ENCODE results near the gene FANCI. TPM values are rescaled to one million over a fixed set of nuclear protein-coding genes. Genes with fewer than 3 reads are reported as not detected.

Gene FANCI
- total RNA-seq, 1 experiment from 2014 or later = 112 TPM

- no peaks in the 10 kb centered on the region for H4K20me1 ChIP-seq (ENCODE audit: insufficient read depth)
- H3K36me3 ChIP-seq (ENCODE audit: control insufficient read depth in 1 of 2, insufficient read depth in 2 of 2, low read length in 2 of 2) = no peaks in the 10 kb centered on the region
- no TSS peak for BruUV-seq (replicated peaks)
- H3K9ac ChIP-seq (ENCODE audit: low read length) = no peak overlapping the region
- DNase-seq (ENCODE audit: low read depth, low spot score) (no peak), ATAC-seq (no peak)
- H3K27ac ChIP-seq (ENCODE audit: low read depth, low read length) = no peak overlapping the region
- no peaks in the 10 kb centered on the region for H3K27me3 ChIP-seq (ENCODE audit: insufficient read depth, low read length)
- H3K9me3 ChIP-seq (ENCODE audit: control insufficient read depth in 1 of 2, insufficient read depth in 1 of 2, low read depth in 1 of 2, low read length in 2 of 2) = no peaks in the 10 kb centered on the region
- no peak for TF ChIP-seq CBX3 (IDR thresholded peaks at IDR 0.05; ENCODE audit: low read depth)
- TF ChIP-seq JUND (IDR thresholded peaks at IDR 0.05) = no peak
- no peak for TF ChIP-seq MAX (IDR thresholded peaks at IDR 0.05)
- no peak for TF ChIP-seq FOSL1 (IDR thresholded peaks at IDR 0.05; ENCODE audit: low read depth)
- no peak for TF ChIP-seq RAD21 (IDR thresholded peaks at IDR 0.05; ENCODE audit: low read depth)
- TF ChIP-seq, protein P1, sequence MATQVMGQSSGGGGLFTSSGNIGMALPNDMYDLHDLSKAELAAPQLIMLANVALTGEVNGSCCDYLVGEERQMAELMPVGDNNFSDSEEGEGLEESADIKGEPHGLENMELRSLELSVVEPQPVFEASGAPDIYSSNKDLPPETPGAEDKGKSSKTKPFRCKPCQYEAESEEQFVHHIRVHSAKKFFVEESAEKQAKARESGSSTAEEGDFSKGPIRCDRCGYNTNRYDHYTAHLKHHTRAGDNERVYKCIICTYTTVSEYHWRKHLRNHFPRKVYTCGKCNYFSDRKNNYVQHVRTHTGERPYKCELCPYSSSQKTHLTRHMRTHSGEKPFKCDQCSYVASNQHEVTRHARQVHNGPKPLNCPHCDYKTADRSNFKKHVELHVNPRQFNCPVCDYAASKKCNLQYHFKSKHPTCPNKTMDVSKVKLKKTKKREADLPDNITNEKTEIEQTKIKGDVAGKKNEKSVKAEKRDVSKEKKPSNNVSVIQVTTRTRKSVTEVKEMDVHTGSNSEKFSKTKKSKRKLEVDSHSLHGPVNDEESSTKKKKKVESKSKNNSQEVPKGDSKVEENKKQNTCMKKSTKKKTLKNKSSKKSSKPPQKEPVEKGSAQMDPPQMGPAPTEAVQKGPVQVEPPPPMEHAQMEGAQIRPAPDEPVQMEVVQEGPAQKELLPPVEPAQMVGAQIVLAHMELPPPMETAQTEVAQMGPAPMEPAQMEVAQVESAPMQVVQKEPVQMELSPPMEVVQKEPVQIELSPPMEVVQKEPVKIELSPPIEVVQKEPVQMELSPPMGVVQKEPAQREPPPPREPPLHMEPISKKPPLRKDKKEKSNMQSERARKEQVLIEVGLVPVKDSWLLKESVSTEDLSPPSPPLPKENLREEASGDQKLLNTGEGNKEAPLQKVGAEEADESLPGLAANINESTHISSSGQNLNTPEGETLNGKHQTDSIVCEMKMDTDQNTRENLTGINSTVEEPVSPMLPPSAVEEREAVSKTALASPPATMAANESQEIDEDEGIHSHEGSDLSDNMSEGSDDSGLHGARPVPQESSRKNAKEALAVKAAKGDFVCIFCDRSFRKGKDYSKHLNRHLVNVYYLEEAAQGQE (IDR thresholded peaks at IDR 0.05; ENCODE audit: low read depth) = no peak
- no peak for TF ChIP-seq SP1 (IDR thresholded peaks at IDR 0.05; ENCODE audit: low read depth)
- no peak for TF ChIP-seq ELF1 (IDR thresholded peaks at IDR 0.05; ENCODE audit: borderline replicate concordance, low read depth)
- TF ChIP-seq CEBPB (IDR thresholded peaks at IDR 0.05; ENCODE audit: low read depth) = no peak
- no peak for TF ChIP-seq EGR1 (IDR thresholded peaks at IDR 0.05; ENCODE audit: low read depth)
- no peak for TF ChIP-seq ZFX (IDR thresholded peaks at IDR 0.05)
- no peak for TF ChIP-seq ZNF274 (IDR thresholded peaks at IDR 0.05; ENCODE audit: low read depth, low read length)
- TF ChIP-seq CTCF (IDR thresholded peaks at IDR 0.05 in 2 of 3, conservative IDR thresholded peaks at IDR 0.05 in 1 of 3; ENCODE audit: borderline replicate concordance in 1 of 3, insufficient read depth in 1 of 3, low read depth in 2 of 3, low read length in 2 of 3) = no peak
- TF ChIP-seq TCF7L2 (IDR thresholded peaks at IDR 0.05; ENCODE audit: borderline replicate concordance, extremely low read depth, insufficient read depth, insufficient read length) = no peak
- H3K79me2 ChIP-seq (ENCODE audit: insufficient read depth, low read length) = no peaks in the 10 kb centered on the region
- no peak overlapping the region for H3K4me2 ChIP-seq (ENCODE audit: low read length)
- RAD21 ChIA-PET (ENCODE audit: low non-redundant PET in 1 of 2, low total read pairs in 2 of 2, uncharacterized antibody in 2 of 2, unreplicated experiment in 2 of 2) = no interaction called here
- CTCF ChIA-PET = interaction anchor here (2.2 to 5.0 kb wide), 3 partner anchors 9 to 18 kb away, joined by 4 to 30 read pairs (median 5); no protein-coding TSS in a partner anchor
- H3K4me3 ChIP-seq (replicated peaks in 1 of 2; ENCODE audit: low read depth in 1 of 2, low read length in 2 of 2) = no peak overlapping the region
- intact Hi-C loops (cut with micrococcal nuclease) = no loop called here
- H2AFZ ChIP-seq (ENCODE audit: low read depth, low read length, poor library complexity, severe bottlenecking) = no peak overlapping the region
- H3K4me1 ChIP-seq (ENCODE audit: control insufficient read depth in 1 of 2, insufficient read depth in 2 of 2, low read length in 2 of 2) = peaks cover 17% of the 10 kb centered on the region in 2 experiments
- no peaks in the 10 kb centered on the region for H3K9me2 ChIP-seq (ENCODE audit: insufficient read depth)
- POLR2A ChIA-PET = no interaction called here
Observed at GRCh38 chr15:89196241-89196640, 47.5 kb upstream of the FANCI start.
